Prostate gland (tissue), 2 donors: ENCODE results near the gene AVEN. TPM values are rescaled to one million over a fixed set of nuclear protein-coding genes. Genes with fewer than 3 reads are reported as not detected.

Source experiments
- DNase-seq: peaks from one replicate; pipeline ENCODE4 v3.0.0-alpha.2; 2019; ENCODE audit warnings: low spot score
- H3K27ac ChIP-seq, 2 donors: fragments of 200-600 bp; sonication (generic); 2 replicates each; pipeline ENCODE4 v1.5.1; 2017 to 2019
- H3K27me3 ChIP-seq: fragments of 200-600 bp; sonication (generic); replicated peaks from 2 replicates; pipeline ENCODE4 v1.5.1; 2019; ENCODE audit not compliant: insufficient read depth
- H3K36me3 ChIP-seq, 2 donors: fragments of 200-600 bp; sonication (generic); 1 replicate in 1 of 2; 2 replicates in 1 of 2; pipeline versions ENCODE4 v1.5.1 to v1.8.1; 2017 to 2019
- H3K4me1 ChIP-seq: fragments of 200-600 bp; sonication (generic); replicated peaks from 2 replicates; pipeline ENCODE4 v1.5.1; 2019
- H3K4me3 ChIP-seq, 2 donors: fragments of 200-600 bp; sonication (generic); 2 replicates each; pipeline ENCODE4 v1.5.1; 2017 to 2019
- H3K9me3 ChIP-seq: fragments of 200-600 bp; sonication (generic); 2 replicates; pipeline ENCODE4 v1.5.1; 2017
- CTCF ChIP-seq, 4 experiments: fragments of 200-600 bp in 2 of 4; fragments of 450-650 bp in 2 of 4; sonication (generic) in 2 of 4; IDR thresholded peaks; 1 replicate in 3 of 4; 2 replicates in 1 of 4; pipeline ENCODE4 v1.5.1; 2016 to 2019; ENCODE audit warnings: antibody characterized with exemption in 4 of 4, mild to moderate bottlenecking in 2 of 4, moderate library complexity in 2 of 4
- POLR2A ChIP-seq: fragments of 450-650 bp; IDR thresholded peaks from one replicate; pipeline ENCODE4 v1.6.1; 2016; ENCODE audit warnings: antibody characterized with exemption, mild to moderate bottlenecking
- POLR2AphosphoS5 ChIP-seq: sonication (generic); formaldehyde crosslinking; IDR thresholded peaks from one replicate; pipeline ENCODE4 v1.6.1; 2017; ENCODE audit warnings: antibody characterized with exemption
- WGBS: methylation state at CpG from one replicate; pipeline ENCODE4 v1.1.5; 2018; 5-methylcytosine and 5-hydroxymethylcytosine counted together
- intact Hi-C: fragments of 100-400 bp; cut with DNase I; formaldehyde crosslinking; loops from one replicate; pipeline ENCODE4 v1.14.2; 2022
- total RNA-seq, 2 donors: library from RNA; depleted of rRNA; stranded (reverse); fragments of >200 nt; gene quantifications; one replicate each; pipeline ENCODE4 v1.1.0, GENCODE V29; 2016

The AVEN gene
- total RNA-seq, 2 donors from 2014 or later = 11.9 to 21.6 TPM

- H3K4me1 ChIP-seq = no peaks in the 10 kb centered on the region
- H3K36me3 ChIP-seq = no peaks in the 10 kb centered on the region
- H3K27me3 ChIP-seq = no peaks in the 10 kb centered on the region
- TF ChIP-seq POLR2AphosphoS5 (no peak), CTCF (IDR thresholded peaks at IDR 0.05) (no peak), POLR2A (no peak)
- no peak overlapping the region for H3K4me3 ChIP-seq
- DNase-seq = no peak
- no peak overlapping the region for H3K27ac ChIP-seq
- no peaks in the 10 kb centered on the region for H3K9me3 ChIP-seq
- intact Hi-C loops = no loop called here
- WGBS = 42% methylated on average over 3 of the region's 3 CpGs
Observed at GRCh38 chr15:33866101-33866737, 172.8 kb downstream of the AVEN start.

- no peak for DNase-seq
- TF ChIP-seq CTCF (IDR thresholded peaks at IDR 0.05) = no peak
- no peak for TF ChIP-seq POLR2AphosphoS5
- no peak for TF ChIP-seq POLR2A
- Histone ChIP-seq H3K27me3 (no peaks in the 10 kb centered on the region), H3K4me1 (no peaks in the 10 kb centered on the region), H3K4me3 (no peak overlapping the region), H3K36me3 (no peaks in the 10 kb centered on the region), H3K27ac (no peak overlapping the region), H3K9me3 (no peaks in the 10 kb centered on the region)
- intact Hi-C loops = no loop called here
- WGBS = 91% methylated on average over 6 of the region's 6 CpGs
Observed at GRCh38 chr15:33865416-33865815, 173.6 kb downstream of the AVEN start.

- H3K27me3 ChIP-seq = no peaks in the 10 kb centered on the region
- H3K4me1 ChIP-seq = no peaks in the 10 kb centered on the region
- no peak overlapping the region for H3K4me3 ChIP-seq
- no peak for TF ChIP-seq CTCF (IDR thresholded peaks at IDR 0.05)
- TF ChIP-seq POLR2A = no peak
- no peak for TF ChIP-seq POLR2AphosphoS5
- no peak for DNase-seq
- no peak overlapping the region for H3K27ac ChIP-seq
- intact Hi-C loops = no loop called here
- 87% methylated on average over 5 of the region's 5 CpGs for WGBS
- no peaks in the 10 kb centered on the region for H3K9me3 ChIP-seq
- H3K36me3 ChIP-seq = no peaks in the 10 kb centered on the region
Observed at GRCh38 chr15:33864360-33865075, 174.5 kb downstream of the AVEN start.

GRCh38 chr15:33860754-33861153 lies 178.2 kb downstream of the AVEN start:
- Histone ChIP-seq H3K4me1 (no peaks in the 10 kb centered on the region), H3K4me3 (no peak overlapping the region), H3K27me3 (no peaks in the 10 kb centered on the region), H3K9me3 (no peaks in the 10 kb centered on the region), H3K36me3 (no peaks in the 10 kb centered on the region), H3K27ac (no peak overlapping the region)
- TF ChIP-seq POLR2A (no peak), CTCF (IDR thresholded peaks at IDR 0.05) (no peak), POLR2AphosphoS5 (no peak)
- WGBS = 97% methylated on average over 3 of the region's 3 CpGs
- no peak for DNase-seq
- intact Hi-C loops = no loop called here
